Measurements from ENCODE around the gene MAD1L1. TPM values are rescaled to one million over a fixed set of nuclear protein-coding genes. Genes with fewer than 3 reads are reported as not detected.

The MAD1L1 gene
- total and polyA plus RNA-seq, 2 of the 8 experiments (the other 6 are each of a cell fraction or from before 2014, with no cell fraction given): 40.4 to 44.6 TPM

- no peak overlapping the region for H2BK15ac ChIP-seq (ENCODE audit: low read length)
- no peak overlapping the region for H3K9ac ChIP-seq (replicated peaks in 1 of 4; ENCODE audit: extremely low read depth in 1 of 4, low read depth in 3 of 4, low read length in 3 of 4)
- ChIA-PET CTCF (ENCODE audit: partially characterized antibody) (no interaction called here), POLR2A (ENCODE audit: partially characterized antibody) (interaction anchor here (0.9 to 1.8 kb wide), 6 partner anchors 12 to 36 kb away, joined by 3 to 8 read pairs (median 4); no protein-coding TSS in a partner anchor)
- no peak overlapping the region for H4K8ac ChIP-seq (ENCODE audit: extremely low read depth, insufficient read depth, low read length)
- no peaks in the 10 kb centered on the region; the same call in 1 of the 2 replicates for H3K79me1 ChIP-seq (ENCODE audit: low read depth, low read length)
- H3K27me3 ChIP-seq (replicated peaks in 1 of 4; ENCODE audit: control insufficient read depth in 3 of 4, extremely low read depth in 1 of 4, insufficient read depth in 3 of 4, low read length in 3 of 4): no peaks in the 10 kb centered on the region
- FAIRE-seq (no peak), DNase-seq (ENCODE audit: low read depth in 1 of 2, low spot score in 2 of 2) (no peak)
- H4K20me1 ChIP-seq (replicated peaks in 1 of 2; ENCODE audit: control insufficient read depth in 1 of 2, insufficient read depth in 2 of 2, low read length in 2 of 2): peaks cover 0 to 7% of the 10 kb centered on the region in 2 experiments
- H3K23ac ChIP-seq (ENCODE audit: insufficient read length): no peak overlapping the region
- no peak overlapping the region for H4K5ac ChIP-seq (ENCODE audit: insufficient read length, low read depth, low read length)
- no peaks in the 10 kb centered on the region for H3K9me3 ChIP-seq (ENCODE audit: insufficient read depth in 2 of 2, low read depth in 1 of 2, low read length in 1 of 2)
- H4K91ac ChIP-seq (replicated peaks; ENCODE audit: insufficient read length, low read length): no peak overlapping the region
- no peak overlapping the region for H3K27ac ChIP-seq (ENCODE audit: low read depth, low read length)
- peaks cover 0 to 10% (median 2%) of the 10 kb centered on the region in 4 experiments; a peak in 4 of 7 replicates for H3K4me1 ChIP-seq (replicated peaks in 1 of 4; ENCODE audit: control insufficient read depth in 3 of 4, insufficient read depth in 4 of 4, low read length in 3 of 4)
- H2BK5ac ChIP-seq (ENCODE audit: low read depth, low read length): no peak overlapping the region
- H2BK20ac ChIP-seq (ENCODE audit: low read length): no peak overlapping the region
- H3K4me2 ChIP-seq (ENCODE audit: insufficient read depth in 1 of 2, low read depth in 2 of 2, low read length in 2 of 2): no peak overlapping the region
- no peak overlapping the region for H3K4ac ChIP-seq (replicated peaks; ENCODE audit: insufficient read length, low read depth, low read length)
- 85% methylated on average over 9 of the region's 9 CpGs; no CpG with 5 or more reads in 1 of the 2 experiments for WGBS, 2 experiments (ENCODE audit: extremely low coverage in 1 of 2, insufficient coverage in 1 of 2, insufficient read length in 1 of 2, insufficient replicate concordance in 2 of 2, low coverage in 1 of 2, low lambda C conversion rate in 2 of 2, missing lambda C conversion rate in 1 of 2)
- H3K4me3 ChIP-seq (ENCODE audit: extremely low read depth in 1 of 4, insufficient read depth in 2 of 4, low read depth in 3 of 4, low read length in 4 of 4): no peak overlapping the region
- no peaks in the 10 kb centered on the region; the same call in 1 of the 2 replicates for H3K23me2 ChIP-seq (ENCODE audit: low read depth, low read length)
- H2AFZ ChIP-seq (ENCODE audit: low read length): no peak overlapping the region
- H2AK5ac ChIP-seq (ENCODE audit: low read depth, low read length): no peak overlapping the region
- no peak overlapping the region for H3K56ac ChIP-seq (replicated peaks; ENCODE audit: insufficient read length, low read depth, low read length)
- no peak overlapping the region for H2BK120ac ChIP-seq (replicated peaks; ENCODE audit: low read depth, low read length)
- H3K79me2 ChIP-seq (ENCODE audit: control insufficient read depth in 1 of 2, insufficient read depth in 2 of 2, low read length in 2 of 2): peaks cover 0 to 15% of the 10 kb centered on the region in 2 experiments; a peak in 1 of 4 replicates
- no peak overlapping the region for H2BK12ac ChIP-seq (ENCODE audit: low read depth, low read length)
- H3K18ac ChIP-seq (ENCODE audit: extremely low read depth, low read length): no peak overlapping the region
- H3K36me3 ChIP-seq (ENCODE audit: control insufficient read depth in 2 of 4, insufficient read depth in 4 of 4, low read length in 3 of 4): 0 out of 8 replicates have a peak, but pooled peaks cover 0 to 2% (median 0%) of the 10 kb centered on the region in 4 experiments
- no peak overlapping the region for H3K14ac ChIP-seq (ENCODE audit: insufficient read length)
- TF ChIP-seq RFX5 (IDR thresholded peaks at IDR 0.05; ENCODE audit: borderline replicate concordance, low read depth, low read length) (no peak), NANOG (IDR thresholded peaks at IDR 0.05; ENCODE audit: insufficient read depth, low read depth, low read length, poor library complexity, severe bottlenecking) (no peak), TAF7 (optimal IDR thresholded peaks at IDR 0.05; ENCODE audit: borderline replicate concordance, low read depth, low read length) (no peak), TCF12 (IDR thresholded peaks at IDR 0.05; ENCODE audit: low read depth, low read length) (no peak), EGR1 (IDR thresholded peaks at IDR 0.05; ENCODE audit: borderline replicate concordance, low read depth, low read length) (no peak), NRF1 (IDR thresholded peaks at IDR 0.05; ENCODE audit: low read depth, low read length) (no peak), BCL11A (IDR thresholded peaks at IDR 0.05; ENCODE audit: low read depth in 2 of 2, low read length in 2 of 2) (no peak), SP4 (IDR thresholded peaks at IDR 0.05; ENCODE audit: low read length) (no peak), CHD1 (IDR thresholded peaks at IDR 0.05; ENCODE audit: low read depth, low read length) (no peak), CHD2 (IDR thresholded peaks at IDR 0.05; ENCODE audit: low read length) (no peak), MAFK (IDR thresholded peaks at IDR 0.05; ENCODE audit: low read depth, low read length) (no peak), ATF2 (IDR thresholded peaks at IDR 0.05; ENCODE audit: low read length) (no peak), EP300 (IDR thresholded peaks at IDR 0.05; ENCODE audit: borderline replicate concordance in 1 of 2, low read depth in 2 of 2, low read length in 2 of 2) (no peak)
Observed at GRCh38 chr7:2281541-2281940, 48.8 kb upstream of the MAD1L1 start.
